IPS-18a (cell line): ENCODE results near the gene PHC1.
A peak's percentile ranks its signal among the peaks of the same experiment; 100 is the strongest.
"Not testable (repeated sequence)": the region's sequence is repeated elsewhere in the genome, so short reads cannot be mapped to it uniquely, and the experiment has no call there.

Experiments used
- H3K27ac ChIP-seq: one replicate; pipeline ENCODE4 v1.5.1; 2013; ENCODE audit warnings: low read length
- H3K27me3 ChIP-seq: one replicate; pipeline ENCODE4 v1.6.1; 2013; ENCODE audit warnings: mild to moderate bottlenecking, low read length; ENCODE audit not compliant: control insufficient read depth, insufficient read depth
- H3K36me3 ChIP-seq: one replicate; pipeline ENCODE4 v1.6.1; 2013; ENCODE audit warnings: low read depth, low read length; ENCODE audit not compliant: control insufficient read depth
- H3K4me1 ChIP-seq: one replicate; pipeline ENCODE4 v1.6.1; 2013; ENCODE audit warnings: low read depth, low read length; ENCODE audit not compliant: control insufficient read depth
- H3K4me3 ChIP-seq: one replicate; pipeline ENCODE4 v1.5.1; 2013; ENCODE audit warnings: low read length
- H3K9ac ChIP-seq: one replicate; pipeline ENCODE4 v1.6.1; 2013; ENCODE audit warnings: mild to moderate bottlenecking, low read length, moderate library complexity
- H3K9me3 ChIP-seq: one replicate; pipeline ENCODE4 v1.6.1; 2013; ENCODE audit warnings: low read depth, low read length; ENCODE audit not compliant: control insufficient read depth

Gene PHC1

DNA sequence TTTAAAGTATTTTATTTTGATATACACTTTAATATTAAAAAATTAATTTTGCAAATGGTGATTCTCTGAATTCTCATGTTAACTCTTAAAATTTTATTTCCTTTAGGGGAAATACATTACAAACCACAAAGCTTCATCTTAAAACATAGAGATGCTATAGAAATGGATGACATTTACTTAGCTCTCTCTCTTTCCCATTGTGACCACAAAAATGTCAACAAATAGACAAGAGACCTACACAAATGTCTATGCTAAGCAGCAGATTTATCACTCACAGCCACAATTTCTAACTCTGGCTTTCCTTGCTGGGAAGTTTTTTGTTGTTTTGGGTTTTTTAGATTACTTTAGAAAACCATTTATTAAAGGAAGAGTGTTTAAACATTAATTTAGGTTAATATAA lies 19.9 kb upstream of the PHC1 start:
- Histone ChIP-seq H3K4me1 (peaks cover 5% of the 10 kb centered on the region), H3K27ac (no peak overlapping the region), H3K27me3 (no peaks in the 10 kb centered on the region), H3K9me3 (no peaks in the 10 kb centered on the region), H3K9ac (no peak overlapping the region), H3K4me3 (no peak overlapping the region), H3K36me3 (no peaks in the 10 kb centered on the region)

DNA sequence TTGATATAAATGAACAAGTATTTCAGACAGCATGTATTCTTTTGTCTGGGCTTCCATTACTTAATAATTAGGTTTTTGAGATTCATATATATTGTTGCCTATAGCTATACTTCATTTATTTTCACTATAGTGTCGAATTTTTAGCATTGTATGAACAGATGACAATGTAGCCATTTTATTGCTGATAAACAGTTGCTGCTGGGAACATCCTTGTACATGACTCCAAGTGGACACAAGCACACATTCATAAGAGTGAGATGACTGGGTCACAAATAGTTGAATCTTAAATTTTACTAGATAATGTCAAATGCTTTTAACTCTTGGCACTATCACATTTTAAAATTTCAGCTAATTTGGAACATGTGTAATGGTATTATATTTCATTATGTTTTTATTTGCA lies 19.3 kb upstream of the PHC1 start:
- H3K27ac ChIP-seq, result no peak overlapping the region
- no peaks in the 10 kb centered on the region for H3K9me3 ChIP-seq
- no peaks in the 10 kb centered on the region for H3K27me3 ChIP-seq
- no peaks in the 10 kb centered on the region for H3K36me3 ChIP-seq
- no peak overlapping the region for H3K9ac ChIP-seq
- H3K4me1 ChIP-seq, result peaks cover 5% of the 10 kb centered on the region
- no peak overlapping the region for H3K4me3 ChIP-seq

DNA sequence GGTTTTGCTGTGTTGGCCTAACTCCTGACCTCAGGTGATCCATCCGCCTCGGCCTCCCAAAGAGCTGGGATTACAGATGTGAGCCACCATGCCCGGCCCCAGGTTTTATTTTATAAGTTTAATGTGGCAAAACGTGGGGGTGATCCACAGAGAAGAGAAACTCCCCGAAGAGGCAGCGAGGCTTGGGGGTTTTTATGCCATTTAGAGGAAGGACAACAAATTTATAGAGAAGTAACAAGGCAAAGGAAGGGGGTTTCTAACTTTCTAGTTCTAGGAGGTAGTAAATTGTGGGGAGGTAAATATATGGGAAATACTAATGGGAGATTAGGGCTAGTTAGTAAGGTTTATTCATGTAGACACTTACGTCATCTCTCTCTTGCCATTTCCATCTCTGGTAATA lies 17.2 kb upstream of the PHC1 start:
- Histone ChIP-seq H3K9me3 (no peaks in the 10 kb centered on the region), H3K27ac (no peak overlapping the region), H3K9ac (no peak overlapping the region), H3K4me1 (no peaks in the 10 kb centered on the region), H3K27me3 (no peaks in the 10 kb centered on the region), H3K4me3 (no peak overlapping the region), H3K36me3 (no peaks in the 10 kb centered on the region)

DNA sequence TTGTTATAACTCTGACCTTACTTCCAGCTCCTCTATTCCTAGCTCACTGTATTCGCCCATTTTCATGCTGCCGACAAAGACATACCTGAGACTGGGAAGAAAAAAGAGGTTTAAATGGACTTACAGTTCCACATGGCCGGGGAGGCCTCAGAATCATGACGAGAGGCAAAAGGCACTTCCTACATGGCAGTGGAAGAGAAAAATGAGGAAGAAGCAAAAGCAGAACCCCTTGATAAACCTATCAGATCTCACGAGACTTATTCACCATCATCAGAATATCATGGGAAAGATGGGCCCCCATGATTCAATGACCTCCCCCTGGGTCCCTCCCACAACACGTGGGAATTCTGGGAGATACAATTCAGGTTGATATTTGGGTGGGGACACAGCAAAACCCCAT lies 14.5 kb upstream of the PHC1 start:
- H3K4me1 ChIP-seq, result peaks cover 4% of the 10 kb centered on the region
- no peaks in the 10 kb centered on the region for H3K36me3 ChIP-seq
- no peak overlapping the region for H3K4me3 ChIP-seq
- no peak overlapping the region for H3K27ac ChIP-seq
- H3K9ac ChIP-seq, result no peak overlapping the region
- H3K27me3 ChIP-seq, result no peaks in the 10 kb centered on the region
- no peaks in the 10 kb centered on the region for H3K9me3 ChIP-seq

DNA sequence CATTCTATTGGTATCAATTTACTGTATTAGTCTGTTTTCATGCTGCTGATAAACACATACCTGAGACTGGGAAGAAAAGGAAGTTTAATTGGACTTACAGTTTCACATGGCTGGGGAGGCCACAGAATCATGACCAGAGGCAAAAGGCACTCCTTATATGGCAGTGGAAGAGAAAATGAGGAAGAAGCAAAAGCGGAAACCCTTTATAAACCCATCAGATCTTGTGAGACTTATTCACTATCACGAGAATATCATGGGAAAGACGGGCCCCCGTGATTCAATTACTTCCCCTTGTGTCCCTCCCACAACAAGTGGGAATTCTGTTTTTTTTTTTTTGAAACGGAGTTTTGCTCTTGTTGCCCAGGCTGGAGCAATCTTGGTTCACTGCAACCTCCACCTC lies 11.6 kb upstream of the PHC1 start:
- peaks cover 31% of the 10 kb centered on the region for H3K4me1 ChIP-seq
- H3K9me3 ChIP-seq, H3K27me3 ChIP-seq, H3K27ac ChIP-seq, H3K36me3 ChIP-seq, H3K4me3 ChIP-seq, H3K9ac ChIP-seq: not testable (repeated sequence)

DNA sequence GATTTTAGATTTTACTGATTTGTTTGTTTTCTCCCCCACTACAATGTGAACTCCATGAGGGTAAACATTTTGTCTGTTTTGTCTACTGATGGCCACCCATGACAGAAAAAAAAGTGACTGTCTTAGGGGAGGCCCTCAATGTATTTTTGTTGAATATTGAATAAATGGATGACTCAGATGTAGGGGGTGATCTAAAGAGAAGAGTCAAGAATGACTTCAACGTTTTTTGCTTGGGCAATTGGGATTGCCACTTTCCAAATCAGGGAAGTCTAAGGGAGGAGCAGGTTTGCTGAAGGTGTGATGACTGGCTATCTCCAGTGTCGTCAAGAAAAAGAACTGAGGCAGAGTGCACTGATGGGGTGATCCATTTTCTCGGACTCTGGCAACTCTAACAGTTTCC lies 10.7 kb upstream of the PHC1 start:
- no peaks in the 10 kb centered on the region for H3K27me3 ChIP-seq
- H3K4me3 ChIP-seq, result no peak overlapping the region
- H3K4me1 ChIP-seq, result peaks cover 32% of the 10 kb centered on the region
- no peaks in the 10 kb centered on the region for H3K9me3 ChIP-seq
- H3K36me3 ChIP-seq, result no peaks in the 10 kb centered on the region
- no peak overlapping the region for H3K27ac ChIP-seq
- H3K9ac ChIP-seq, result no peak overlapping the region

DNA sequence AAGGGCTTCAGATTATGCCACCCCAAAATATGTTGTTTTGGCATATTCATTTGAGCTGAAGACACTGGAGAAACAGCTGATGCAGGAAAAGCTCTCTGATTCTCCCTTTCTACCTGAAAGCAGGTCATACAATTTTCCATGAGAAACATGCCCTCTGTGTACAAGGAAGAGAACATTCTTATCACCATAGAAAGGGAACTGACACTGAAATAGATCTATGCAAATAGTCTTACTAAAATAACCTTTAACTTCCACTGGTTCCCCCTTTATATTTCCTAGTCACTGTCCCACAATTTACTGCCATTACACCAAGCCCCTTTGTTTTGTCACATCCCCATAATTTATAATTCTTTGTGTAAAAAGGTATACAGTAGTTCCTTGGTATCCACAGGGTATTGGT lies 9.6 kb upstream of the PHC1 start:
- Histone ChIP-seq H3K4me3 (no peak overlapping the region), H3K27ac (no peak overlapping the region), H3K27me3 (no peaks in the 10 kb centered on the region), H3K36me3 (no peaks in the 10 kb centered on the region), H3K9ac (no peak overlapping the region), H3K9me3 (no peaks in the 10 kb centered on the region), H3K4me1 (peaks cover 33% of the 10 kb centered on the region)

DNA sequence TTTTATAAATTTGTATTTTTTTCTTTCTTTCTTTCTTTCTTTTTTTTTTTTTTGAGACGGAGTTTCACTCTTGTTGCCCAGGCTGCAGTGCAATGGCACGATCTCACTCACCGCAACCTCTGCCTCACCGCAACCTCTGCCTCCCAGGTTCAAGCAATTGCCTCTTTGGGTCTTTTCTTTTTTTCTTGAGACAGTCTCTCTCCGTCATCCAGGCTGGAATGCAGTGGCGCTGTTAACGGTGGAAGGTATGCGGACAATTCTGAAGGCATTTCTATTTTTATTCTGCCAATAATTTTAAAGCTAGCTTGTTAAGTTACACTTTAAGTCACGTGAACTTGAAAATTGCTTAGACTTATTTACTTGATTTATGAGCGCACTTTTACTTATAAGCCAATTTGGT lies 8.8 kb upstream of the PHC1 start:
- H3K27me3 ChIP-seq, result no peaks in the 10 kb centered on the region
- no peaks in the 10 kb centered on the region for H3K36me3 ChIP-seq
- H3K9ac ChIP-seq, result peak overlapping the region; percentile 4
- peak overlapping the region; percentile 77 for H3K27ac ChIP-seq
- peaks cover 42% of the 10 kb centered on the region for H3K4me1 ChIP-seq
- H3K9me3 ChIP-seq, result no peaks in the 10 kb centered on the region
- peak overlapping the region; percentile 24 for H3K4me3 ChIP-seq

DNA sequence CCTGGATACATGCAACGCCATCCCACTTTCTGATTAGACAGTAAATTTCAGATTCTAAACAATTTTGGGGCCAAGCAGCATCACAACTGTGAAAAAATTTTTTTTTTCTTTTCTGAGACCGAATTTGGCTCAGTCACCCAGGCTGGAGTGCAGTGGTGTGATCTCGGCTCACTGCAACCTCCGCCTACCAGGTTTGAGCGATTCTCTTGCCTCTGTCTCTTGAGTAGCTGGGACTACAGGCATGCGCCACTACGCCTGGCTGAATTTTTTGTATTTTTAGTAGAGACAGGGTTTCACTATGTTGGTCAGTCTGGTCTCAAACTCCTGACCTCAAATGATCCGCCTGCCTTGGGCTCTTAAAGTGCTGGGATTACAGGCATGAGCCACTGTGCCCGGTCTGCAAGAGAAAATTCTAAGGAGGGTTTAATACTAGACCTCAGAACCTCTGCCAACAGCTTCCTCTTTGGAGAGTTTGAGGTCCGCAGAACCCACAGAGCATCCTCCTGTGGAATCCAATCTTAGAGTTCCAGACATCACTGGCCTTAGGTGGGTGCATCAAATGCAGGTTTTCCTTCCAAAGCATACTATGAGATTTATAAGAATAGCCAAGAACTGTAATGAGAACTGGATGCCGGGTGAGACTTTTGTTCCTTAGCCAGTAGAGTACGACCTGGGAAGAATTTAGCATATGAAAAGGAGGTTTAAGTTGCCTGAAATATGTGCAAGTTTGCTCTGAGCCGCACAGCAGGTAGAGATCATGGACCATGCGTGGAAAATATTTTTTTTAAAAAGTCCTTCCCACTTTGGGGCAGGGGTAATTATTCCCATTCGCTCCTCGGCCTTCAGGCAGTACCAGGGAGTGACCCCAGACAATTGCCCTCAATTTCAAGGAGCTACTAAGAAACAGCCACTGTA lies 7.8 kb upstream of the PHC1 start:
- peak overlapping the region; percentile 77 for H3K27ac ChIP-seq
- no peaks in the 10 kb centered on the region for H3K9me3 ChIP-seq
- peaks cover 51% of the 10 kb centered on the region for H3K4me1 ChIP-seq
- peak overlapping the region; percentile 32 for H3K9ac ChIP-seq
- H3K36me3 ChIP-seq, result no peaks in the 10 kb centered on the region
- peak overlapping the region; percentile 24 for H3K4me3 ChIP-seq
- H3K27me3 ChIP-seq, result no peaks in the 10 kb centered on the region

DNA sequence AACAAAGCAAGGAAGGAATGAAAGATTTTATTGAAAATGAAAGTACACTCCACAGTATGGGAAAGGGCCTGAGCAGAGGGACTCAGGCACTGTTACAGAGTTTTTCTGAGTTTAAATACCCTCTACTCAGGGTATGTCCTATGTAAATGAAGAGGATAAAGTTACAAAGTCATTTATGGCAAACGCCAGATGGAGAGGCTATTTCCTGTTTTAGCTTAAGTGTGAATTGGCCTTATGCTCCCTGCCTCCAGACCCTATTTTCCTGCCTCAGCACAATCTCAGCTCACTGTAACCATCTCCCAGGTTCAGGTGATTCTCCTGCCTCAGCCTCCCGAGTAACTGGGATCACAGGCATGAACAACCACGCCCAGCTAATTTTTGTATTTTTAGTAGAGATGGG lies 6.8 kb upstream of the PHC1 start:
- Histone ChIP-seq H3K9ac (peak overlapping the region; percentile 32), H3K4me3 (peak overlapping the region; percentile 6), H3K4me1 (peaks cover 60% of the 10 kb centered on the region), H3K36me3 (no peaks in the 10 kb centered on the region), H3K27ac (peak overlapping the region; percentile 77), H3K27me3 (no peaks in the 10 kb centered on the region), H3K9me3 (no peaks in the 10 kb centered on the region)

DNA sequence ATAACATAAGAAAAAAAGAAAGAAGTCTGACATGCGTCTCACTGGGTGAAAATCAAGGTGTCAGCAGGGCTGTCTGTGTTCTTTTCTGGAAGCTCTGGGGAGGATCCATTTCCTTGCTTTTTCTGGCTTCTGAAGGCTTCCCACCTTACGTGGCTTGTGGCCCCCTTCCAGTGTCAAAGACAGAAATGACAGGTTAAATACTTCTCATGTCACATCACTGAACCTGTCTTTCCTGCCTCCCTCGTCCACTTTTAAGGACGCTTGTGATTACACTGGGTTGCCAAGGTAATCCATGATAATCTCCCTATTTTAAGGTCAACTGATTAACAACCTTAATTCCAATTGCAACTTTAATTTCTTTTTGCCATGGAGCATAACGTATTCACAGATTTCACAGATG lies 4.6 kb upstream of the PHC1 start:
- Histone ChIP-seq H3K9me3 (no peaks in the 10 kb centered on the region), H3K4me1 (peaks cover 67% of the 10 kb centered on the region), H3K36me3 (no peaks in the 10 kb centered on the region), H3K9ac (peak overlapping the region; percentile 26), H3K27ac (peak overlapping the region; percentile 98), H3K27me3 (no peaks in the 10 kb centered on the region), H3K4me3 (no peak overlapping the region)

DNA sequence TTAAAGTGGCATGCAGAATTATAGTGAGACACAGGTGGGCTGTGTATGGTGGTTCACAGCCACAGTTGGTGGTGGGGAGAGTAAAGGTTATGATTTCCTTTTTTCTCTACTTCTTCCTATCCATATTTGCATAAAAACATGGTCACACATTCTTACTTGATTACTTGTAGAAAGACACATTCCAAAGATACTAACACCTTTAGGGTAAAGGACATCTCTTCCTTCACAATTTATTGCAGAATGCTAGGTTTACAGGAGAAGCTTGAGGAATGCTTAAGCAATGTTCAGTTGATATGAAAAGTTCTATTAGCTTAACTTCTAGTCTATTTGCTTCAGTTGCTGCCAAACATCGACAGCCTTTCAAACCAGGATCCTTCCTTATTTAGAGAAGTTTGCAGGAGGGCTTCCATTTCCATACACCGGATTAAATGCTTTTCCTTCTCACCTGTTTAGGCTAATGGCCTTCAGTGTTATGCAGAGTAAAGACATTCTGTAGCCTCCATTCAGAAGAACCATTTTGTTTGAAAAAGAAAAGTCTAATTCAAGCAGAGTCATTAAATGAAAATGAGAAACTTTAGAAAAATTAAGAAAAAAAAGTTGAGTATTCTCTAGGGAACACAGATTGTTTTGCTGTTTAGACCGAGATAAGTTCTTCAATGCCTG lies 2.6 kb upstream of the PHC1 start:
- Histone ChIP-seq H3K9ac (peak overlapping the region; percentile 99), H3K27ac (peak overlapping the region; percentile 98), H3K4me3 (peak overlapping the region; percentile 89), H3K4me1 (peaks cover 50% of the 10 kb centered on the region), H3K9me3 (no peaks in the 10 kb centered on the region), H3K36me3 (no peaks in the 10 kb centered on the region), H3K27me3 (no peaks in the 10 kb centered on the region)
